H1 (cell line): ENCODE results near the gene COL4A1. TPM values are rescaled to one million over a fixed set of nuclear protein-coding genes. Genes with fewer than 3 reads are reported as not detected.

Experiments
- CTCF ChIA-PET: fragments of 300-600 bp; sonication (Branson Sonifier 250); formaldehyde crosslinking; loops from one replicate; lab custom pipeline; 2021; ENCODE audit not compliant: partially characterized antibody; lab: Charles Lee
- POLR2A ChIA-PET: fragments of 300-600 bp; sonication (Branson Sonifier 250); formaldehyde crosslinking; loops from one replicate; lab custom pipeline; 2021; ENCODE audit warnings: inconsistent platforms; ENCODE audit not compliant: partially characterized antibody; lab: Charles Lee
- DNase-seq, 2 experiments: peaks; one replicate each; pipeline versions ENCODE4 v3.0.0 to v3.0.0-alpha.2; 2010 to 2022; ENCODE audit warnings: low spot score in 2 of 2, low read depth in 1 of 2, mixed read lengths in 1 of 2
- FAIRE-seq: peaks from 2 replicates; lab custom pipeline; 2011; peaks lifted over from hg19 to GRCh38; lab: Jason Lieb, UNC
- H2AFZ ChIP-seq: 2 replicates; pipeline ENCODE4 v1.8.1; 2012; ENCODE audit warnings: low read length, inconsistent platforms
- H2AK5ac ChIP-seq: 2 replicates; pipeline ENCODE4 v1.6.1; 2013; ENCODE audit warnings: low read depth, low read length
- H2BK120ac ChIP-seq: replicated peaks from 2 replicates; pipeline ENCODE3; 2013; ENCODE audit warnings: low read depth, low read length, inconsistent platforms
- H2BK12ac ChIP-seq: 2 replicates; pipeline ENCODE4 v1.6.1; 2013; ENCODE audit warnings: low read depth, low read length
- H2BK15ac ChIP-seq: 2 replicates; pipeline ENCODE4 v1.6.1; 2013; ENCODE audit warnings: low read length
- H2BK20ac ChIP-seq: 2 replicates; pipeline ENCODE4 v1.6.1; 2013; ENCODE audit warnings: low read length
- H2BK5ac ChIP-seq: 2 replicates; pipeline ENCODE4 v1.6.1; 2013; ENCODE audit warnings: low read depth, low read length
- H3K14ac ChIP-seq: 2 replicates; pipeline ENCODE4 v1.6.1; 2013; ENCODE audit warnings: inconsistent platforms; ENCODE audit not compliant: insufficient read length
- H3K18ac ChIP-seq: 2 replicates; pipeline ENCODE4 v1.6.1; 2013; ENCODE audit warnings: low read length; ENCODE audit errors: extremely low read depth
- H3K23ac ChIP-seq: 2 replicates; pipeline ENCODE4 v1.6.1; 2013; ENCODE audit warnings: inconsistent platforms; ENCODE audit not compliant: insufficient read length
- H3K23me2 ChIP-seq: 2 replicates; pipeline ENCODE4 v1.6.1; 2013; ENCODE audit warnings: low read depth, low read length
- H3K27ac ChIP-seq: 2 replicates; pipeline ENCODE4 v1.6.1; 2011; ENCODE audit warnings: low read depth, low read length, inconsistent platforms
- H3K27me3 ChIP-seq, 4 experiments: replicated peaks in 1 of 4; 1 replicate in 1 of 4; 2 replicates in 3 of 4; pipeline versions ENCODE4 v1.6.1 to v1.8.1; 2011 to 2013; ENCODE audit warnings: low read length in 3 of 4, mild to moderate bottlenecking in 3 of 4, inconsistent platforms in 2 of 4, mixed read lengths in 2 of 4, moderate library complexity in 1 of 4; ENCODE audit not compliant: control insufficient read depth in 3 of 4, insufficient read depth in 3 of 4; ENCODE audit errors: extremely low read depth in 1 of 4
- H3K36me3 ChIP-seq, 4 experiments: 2 replicates each; pipeline versions ENCODE4 v1.6.1 to v1.8.1; 2011 to 2013; ENCODE audit warnings: mild to moderate bottlenecking in 4 of 4, low read length in 3 of 4, moderate library complexity in 2 of 4, control low read depth in 1 of 4, inconsistent platforms in 1 of 4; ENCODE audit not compliant: insufficient read depth in 4 of 4, control insufficient read depth in 2 of 4
- H3K4ac ChIP-seq: replicated peaks from 2 replicates; pipeline ENCODE3; 2013; ENCODE audit warnings: low read length, low read depth, mixed read lengths, inconsistent platforms; ENCODE audit not compliant: insufficient read length
- H3K4me1 ChIP-seq, 4 experiments: replicated peaks in 1 of 4; 1 replicate in 1 of 4; 2 replicates in 3 of 4; pipeline versions ENCODE4 v1.6.1 to v1.8.1; 2011 to 2013; ENCODE audit warnings: low read length in 3 of 4, inconsistent platforms in 2 of 4, mixed read lengths in 1 of 4; ENCODE audit not compliant: insufficient read depth in 4 of 4, control insufficient read depth in 3 of 4
- H3K4me2 ChIP-seq, 2 experiments: 2 replicates each; pipeline versions ENCODE4 v1.6.1 to v1.8.1; 2011 to 2013; ENCODE audit warnings: low read depth in 2 of 2, low read length in 2 of 2, control low read depth in 1 of 2, inconsistent platforms in 1 of 2, mild to moderate bottlenecking in 1 of 2; ENCODE audit not compliant: insufficient read depth in 1 of 2
- H3K4me3 ChIP-seq, 4 experiments: fragments of 200-600, 300-600 bp in 1 of 4; sonication (generic), shearing (Covaris generic), sonication (Bioruptor Twin) in 1 of 4; 2 replicates each; pipeline versions ENCODE4 v1.5.1 to v1.8.1; 2011 to 2016; ENCODE audit warnings: low read length in 4 of 4, low read depth in 3 of 4, control low read depth in 2 of 4, inconsistent platforms in 2 of 4, mild to moderate bottlenecking in 2 of 4, mixed read lengths in 1 of 4, moderate library complexity in 1 of 4; ENCODE audit not compliant: insufficient read depth in 2 of 4; ENCODE audit errors: extremely low read depth in 1 of 4
- H3K56ac ChIP-seq: replicated peaks from 2 replicates; pipeline ENCODE3; 2013; ENCODE audit warnings: low read depth, mild to moderate bottlenecking, mixed read lengths, low read length, inconsistent platforms; ENCODE audit not compliant: insufficient read length
- H3K79me1 ChIP-seq: 2 replicates; pipeline ENCODE4 v1.6.1; 2013; ENCODE audit warnings: low read depth, low read length, control low read depth
- H3K79me2 ChIP-seq, 2 experiments: 2 replicates each; pipeline versions ENCODE4 v1.6.1 to v1.8.1; 2012 to 2013; ENCODE audit warnings: low read length in 2 of 2, mild to moderate bottlenecking in 2 of 2, inconsistent platforms in 1 of 2; ENCODE audit not compliant: insufficient read depth in 2 of 2, control insufficient read depth in 1 of 2
- H3K9ac ChIP-seq, 4 experiments: replicated peaks in 1 of 4; 1 replicate in 1 of 4; 2 replicates in 3 of 4; pipeline versions ENCODE4 v1.6.1 to v1.8.1; 2011 to 2013; ENCODE audit warnings: low read depth in 3 of 4, low read length in 3 of 4, control low read depth in 2 of 4, mild to moderate bottlenecking in 2 of 4, moderate library complexity in 2 of 4, inconsistent platforms in 1 of 4; ENCODE audit errors: extremely low read depth in 1 of 4
- H3K9me3 ChIP-seq, 2 experiments: 2 replicates each; pipeline versions ENCODE4 v1.6.1 to v1.8.1; 2012 to 2013; ENCODE audit warnings: mild to moderate bottlenecking in 2 of 2, moderate library complexity in 2 of 2, control low read depth in 1 of 2, inconsistent platforms in 1 of 2, low read depth in 1 of 2, low read length in 1 of 2, mixed read lengths in 1 of 2; ENCODE audit not compliant: insufficient read depth in 2 of 2
- H4K20me1 ChIP-seq, 2 experiments: replicated peaks in 1 of 2; 2 replicates each; pipeline versions ENCODE3 to v1.8.1; 2011 to 2013; ENCODE audit warnings: inconsistent platforms in 2 of 2, low read length in 2 of 2, mild to moderate bottlenecking in 1 of 2; ENCODE audit not compliant: insufficient read depth in 2 of 2, control insufficient read depth in 1 of 2
- H4K5ac ChIP-seq: 2 replicates; pipeline ENCODE4 v1.6.1; 2013; ENCODE audit warnings: low read length, low read depth, mixed read lengths, inconsistent platforms; ENCODE audit not compliant: insufficient read length
- H4K8ac ChIP-seq: 2 replicates; pipeline ENCODE4 v1.8.0; 2013; ENCODE audit warnings: mild to moderate bottlenecking, moderate library complexity, low read length, inconsistent platforms; ENCODE audit not compliant: insufficient read depth; ENCODE audit errors: extremely low read depth
- H4K91ac ChIP-seq: replicated peaks from 2 replicates; pipeline ENCODE3; 2013; ENCODE audit warnings: low read length, mixed read lengths, inconsistent platforms; ENCODE audit not compliant: insufficient read length
- CBX5 ChIP-seq: fragments of 300-800, 300-1000 bp; sonication (generic); IDR thresholded peaks from 2 replicates; pipeline ENCODE4 v1.7.1; 2016; ENCODE audit warnings: antibody characterized with exemption, low read length, low read depth
- CBX8 ChIP-seq: fragments of 300-800, 300-1000 bp; sonication (generic); IDR thresholded peaks from 2 replicates; pipeline ENCODE4 v1.7.1; 2016; ENCODE audit warnings: low read depth, low read length, borderline replicate concordance
- CTBP2 ChIP-seq: IDR thresholded peaks from 2 replicates; pipeline ENCODE4 v1.7.0; 2011; ENCODE audit warnings: borderline replicate concordance, mild to moderate bottlenecking, moderate library complexity, mixed read lengths, low read length; ENCODE audit not compliant: insufficient read depth, insufficient read length
- FOSL1 ChIP-seq: IDR thresholded peaks from 2 replicates; pipeline ENCODE4 v1.6.1; 2011; ENCODE audit warnings: mild to moderate bottlenecking, low read depth, low read length, moderate library complexity; ENCODE audit not compliant: insufficient read depth
- GABPA ChIP-seq: IDR thresholded peaks from 2 replicates; pipeline ENCODE4 v1.6.1; 2011; ENCODE audit warnings: mild to moderate bottlenecking, low read length, moderate library complexity, borderline replicate concordance; ENCODE audit not compliant: insufficient read depth
- KDM1A ChIP-seq: fragments of 200-600, 300-600 bp; sonication (generic); IDR thresholded peaks from 2 replicates; pipeline ENCODE4 v1.7.1; 2016; ENCODE audit warnings: mild to moderate bottlenecking, low read length, borderline replicate concordance
- PHF8 ChIP-seq: fragments of 200-600 bp; sonication (generic); conservative IDR thresholded peaks from 2 replicates; pipeline ENCODE4 v1.7.1; 2012; ENCODE audit warnings: low read depth, mild to moderate bottlenecking, inconsistent platforms, low read length, moderate library complexity
- POLR2A ChIP-seq, 2 experiments: IDR thresholded peaks; 1 replicate in 1 of 2; 2 replicates in 1 of 2; pipeline ENCODE4 v1.6.1; 2011; ENCODE audit warnings: low read depth in 2 of 2, low read length in 2 of 2, mild to moderate bottlenecking in 2 of 2; ENCODE audit errors: control extremely low read depth in 1 of 2
- RAD21 ChIP-seq, 2 experiments: IDR thresholded peaks in 1 of 2; conservative IDR thresholded peaks in 1 of 2; 2 replicates each; pipeline ENCODE4 v1.6.1; 2011; ENCODE audit warnings: low read depth in 2 of 2, low read length in 2 of 2, improper control_type of control experiment in 1 of 2, inconsistent platforms in 1 of 2, mild to moderate bottlenecking in 1 of 2, moderate library complexity in 1 of 2
- SP1 ChIP-seq: IDR thresholded peaks from 2 replicates; pipeline ENCODE4 v1.6.1; 2011; ENCODE audit warnings: low read depth, low read length
- TBP ChIP-seq: IDR thresholded peaks from 2 replicates; pipeline ENCODE4 v1.6.1; 2011; ENCODE audit warnings: low read depth, low read length, improper control_type of control experiment
- TCF12 ChIP-seq: IDR thresholded peaks from 2 replicates; pipeline ENCODE4 v1.6.1; 2011; ENCODE audit warnings: low read depth, mild to moderate bottlenecking, low read length
- WGBS, 2 experiments: shearing (Covaris generic) in 1 of 2; methylation state at CpG; one replicate each; pipeline versions ENCODE4 v1.1.6 to v1.1.7; 2013 to 2015; ENCODE audit warnings: low lambda C conversion rate in 2 of 2, mixed read lengths in 2 of 2, inconsistent platforms in 1 of 2, low coverage in 1 of 2, missing lambda C conversion rate in 1 of 2; ENCODE audit not compliant: insufficient replicate concordance in 2 of 2, insufficient coverage in 1 of 2, insufficient read length in 1 of 2; ENCODE audit errors: extremely low coverage in 1 of 2, missing lambda C conversion rate in 1 of 2; 5-methylcytosine and 5-hydroxymethylcytosine counted together
- polyA plus RNA-seq, 7 experiments: library from polyadenylated mRNA; depleted of rRNA in 3 of 7; stranded (reverse) in 5 of 7; unstranded in 2 of 7; fragments of >200 nt in 5 of 7; fragments of 200-250 nt in 2 of 7; gene quantifications; 1 replicate in 5 of 7; 2 replicates in 1 of 7; 4 replicates in 1 of 7; pipeline versions ENCODE4 v1.2.1 to v1.2.3, GENCODE V29; 2011 to 2013; ENCODE audit warnings: missing spikeins in 2 of 7, mixed read lengths in 2 of 7
- total RNA-seq: library from RNA; stranded (reverse); fragmentation: NEBNext Ultra II Directional; extraction: Animal tissue kit (Norgen Biotek cat#: 25700); gene quantifications from 2 replicates; pipeline ENCODE4 v1.2.1, GENCODE V29; 2021

Gene COL4A1
- total and polyA plus RNA-seq, 2 of the 8 experiments (the other 6 are each of a cell fraction or from before 2014, with no cell fraction given) = 30.7 to 82.0 TPM

DNA sequence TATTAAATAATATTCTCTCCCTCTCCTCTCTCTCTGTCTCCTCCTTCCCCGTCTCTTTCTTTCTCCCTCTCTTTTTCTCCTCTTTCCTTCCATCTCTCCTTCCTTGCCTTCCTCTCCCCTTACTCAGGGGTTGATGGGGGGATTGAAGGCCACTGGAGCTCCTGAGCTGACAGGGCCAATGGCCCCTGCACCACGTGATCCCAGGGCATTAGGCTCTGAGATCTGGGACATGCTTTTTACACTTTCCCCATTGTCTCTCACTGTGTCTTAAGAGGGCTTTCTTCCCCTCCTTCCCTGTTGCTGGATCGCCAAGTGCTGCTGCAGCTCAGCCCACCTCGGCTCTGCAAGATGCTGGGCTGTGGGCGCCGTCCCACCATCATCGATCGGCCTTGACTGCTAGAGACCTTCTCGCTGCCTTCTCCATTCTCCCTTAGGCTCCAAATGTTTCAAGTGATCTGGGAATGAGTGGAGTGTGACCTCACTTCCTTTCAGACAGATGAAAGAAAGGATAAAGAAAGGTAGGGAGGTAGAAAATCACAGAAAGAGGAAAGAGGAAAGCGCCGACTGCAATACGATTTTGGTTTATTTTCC is 42.2 kb downstream of the COL4A1 start:
- DNase-seq = peak in 1 of 2 experiments; percentile 41
- H2BK5ac ChIP-seq = peak overlapping the region; percentile 63; the same call in 1 of the 2 replicates
- peak overlapping the region; percentile 58; the same call in 1 of the 2 replicates for H2AK5ac ChIP-seq
- TF ChIP-seq FOSL1 (no peak), KDM1A (no peak), CBX5 (no peak), TBP (no peak), GABPA (no peak), CTBP2 (no peak), CBX8 (no peak), TCF12 (no peak), SP1 (no peak), RAD21 (IDR thresholded peaks at IDR 0.05 in 1 of 2, conservative IDR thresholded peaks at IDR 0.05 in 1 of 2; ENCODE audit: low read depth in 2 of 2, low read length in 2 of 2) (no peak), POLR2A (IDR thresholded peaks at IDR 0.05; ENCODE audit: control extremely low read depth in 1 of 2, low read depth in 2 of 2, low read length in 2 of 2) (no peak), PHF8 (no peak)

More for the DNA sequence above, 42.2 kb downstream of the COL4A1 start:
- no peaks in the 10 kb centered on the region for H3K36me3 ChIP-seq
- H3K4me2 ChIP-seq = no peak overlapping the region
- peaks cover 6% of the 10 kb centered on the region for H3K79me1 ChIP-seq
- H3K23ac ChIP-seq = no peak overlapping the region
- H2BK15ac ChIP-seq = peak overlapping the region; percentile 24; the same call in 1 of the 2 replicates
- H3K14ac ChIP-seq = no peak overlapping the region
- H4K5ac ChIP-seq = no peak overlapping the region
- H2BK120ac ChIP-seq = no peak overlapping the region
- H3K27ac ChIP-seq = no peak overlapping the region
- H4K91ac ChIP-seq = peak overlapping the region; percentile 79
- no peak overlapping the region; the same call in 1 of the 2 replicates for H4K8ac ChIP-seq
- peak overlapping the region; percentile 76 for H3K4ac ChIP-seq
- no peak overlapping the region for H3K4me3 ChIP-seq
- H3K23me2 ChIP-seq = no peaks in the 10 kb centered on the region
- no peaks in the 10 kb centered on the region for H3K9me3 ChIP-seq
- no peak overlapping the region for H3K9ac ChIP-seq
- no peak overlapping the region for H2AFZ ChIP-seq
- peaks cover 0 to 7% of the 10 kb centered on the region in 2 experiments; a peak in 2 of 4 replicates for H3K79me2 ChIP-seq
- WGBS, 2 experiments = 84% methylated on average over 11 of the region's 12 CpGs; no CpG with 5 or more reads in 1 of the 2 experiments
- no peaks in the 10 kb centered on the region for H4K20me1 ChIP-seq
- H3K27me3 ChIP-seq = no peaks in the 10 kb centered on the region; a peak in 1 of 7 replicates
- ChIA-PET CTCF (interaction anchor here (1.1 to 6.9 kb wide), 3 partner anchors 10 to 147 kb away, joined by 3 to 28 read pairs (median 3); no protein-coding TSS in a partner anchor), POLR2A (interaction anchor here (1.2 to 1.5 kb wide), 3 partner anchors 10 to 91 kb away, joined by 3 to 4 read pairs (median 3); partner anchors contain the start of genes COL4A1 and COL4A2)
- H2BK20ac ChIP-seq = peak overlapping the region; percentile 81; the same call in 1 of the 2 replicates
- peaks cover 13 to 35% (median 19%) of the 10 kb centered on the region in 4 experiments for H3K4me1 ChIP-seq
- FAIRE-seq = no peak
- peak overlapping the region; percentile 82; the same call in 1 of the 2 replicates for H2BK12ac ChIP-seq
- no peak overlapping the region for H3K56ac ChIP-seq
- H3K18ac ChIP-seq = peak overlapping the region; percentile 14; the same call in 1 of the 2 replicates
